GM19452 (cell line): ENCODE results near the gene AMH.
"Not testable (repeated sequence)": the region's sequence is repeated elsewhere in the genome, so short reads cannot be mapped to it uniquely, and the experiment has no call there.

Source experiments
- ATAC-seq: cut with Tn5 transposase; IDR thresholded peaks from one replicate; pipeline ENCODE4 v1.9.1; 2021; ENCODE audit not compliant: unreplicated experiment

The AMH gene

DNA sequence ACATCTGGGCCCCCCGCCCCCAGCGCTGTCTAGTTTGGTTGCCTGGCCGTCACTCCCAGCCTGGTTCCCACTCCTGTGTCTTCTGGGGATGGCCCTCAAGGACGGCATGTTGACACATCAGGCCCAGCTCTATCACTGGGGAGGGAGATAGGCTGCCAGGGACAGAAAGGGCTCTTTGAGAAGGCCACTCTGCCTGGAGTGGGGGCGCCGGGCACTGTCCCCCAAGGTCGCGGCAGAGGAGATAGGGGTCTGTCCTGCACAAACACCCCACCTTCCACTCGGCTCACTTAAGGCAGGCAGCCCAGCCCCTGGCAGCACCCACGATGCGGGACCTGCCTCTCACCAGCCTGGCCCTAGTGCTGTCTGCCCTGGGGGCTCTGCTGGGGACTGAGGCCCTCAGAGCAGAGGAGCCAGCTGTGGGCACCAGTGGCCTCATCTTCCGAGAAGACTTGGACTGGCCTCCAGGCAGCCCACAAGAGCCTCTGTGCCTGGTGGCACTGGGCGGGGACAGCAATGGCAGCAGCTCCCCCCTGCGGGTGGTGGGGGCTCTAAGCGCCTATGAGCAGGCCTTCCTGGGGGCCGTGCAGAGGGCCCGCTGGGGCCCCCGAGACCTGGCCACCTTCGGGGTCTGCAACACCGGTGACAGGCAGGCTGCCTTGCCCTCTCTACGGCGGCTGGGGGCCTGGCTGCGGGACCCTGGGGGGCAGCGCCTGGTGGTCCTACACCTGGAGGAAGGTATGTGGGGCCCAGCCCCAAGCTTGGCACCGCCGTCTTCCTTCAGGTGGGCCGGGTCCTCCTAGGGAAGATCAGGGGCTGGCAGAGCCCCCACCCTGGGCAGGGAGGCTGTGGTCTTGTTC, at the start of gene AMH:
Gene AMH (plus strand): TSS at position 314 of the 857 bp plus-strand sequence. CDS start 10 bp downstream, at position 324.
- ATAC-seq: no peak

DNA sequence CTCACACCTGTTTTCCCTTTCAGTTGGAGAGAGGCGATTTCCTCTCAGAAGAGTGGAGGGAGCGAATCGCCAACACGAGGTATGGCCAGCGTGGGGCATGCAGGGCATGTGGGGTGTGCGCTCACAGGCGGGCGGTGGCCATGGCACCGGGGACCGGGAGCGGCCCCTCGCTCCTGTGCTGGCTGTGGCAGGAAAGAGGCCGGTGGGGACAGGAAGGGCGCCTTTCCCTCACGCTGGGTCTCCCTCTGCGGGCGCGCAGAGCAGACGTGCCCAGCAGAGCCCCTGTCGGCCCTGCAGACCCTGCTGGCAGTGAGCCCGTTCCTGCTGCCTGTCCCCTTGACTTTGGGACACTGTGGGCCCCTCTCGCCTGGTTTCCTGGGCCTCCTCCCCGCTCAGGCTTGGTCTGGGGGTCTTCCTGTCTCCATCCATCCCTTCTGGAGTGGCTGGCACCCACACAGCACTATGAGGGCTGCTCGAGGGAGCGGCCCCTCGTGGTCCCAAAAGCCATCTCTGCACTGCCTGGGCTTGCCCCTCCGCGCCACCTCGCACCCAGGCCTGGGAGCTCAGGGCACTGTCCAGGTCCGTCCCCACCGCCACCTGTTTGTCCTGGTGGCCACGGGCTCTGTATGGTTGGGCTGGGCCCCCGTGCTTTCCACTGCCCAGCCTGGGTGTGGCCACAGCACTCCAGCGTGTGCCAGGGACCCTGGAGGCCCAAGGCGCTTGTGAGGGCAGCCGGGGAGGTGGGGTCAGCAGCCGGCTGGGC, 49.1 kb upstream of the AMH start:
- no peak for ATAC-seq

- not testable (repeated sequence) for ATAC-seq
Observed at GRCh38 chr19:2200624-2201294, 48.4 kb upstream of the AMH start.

DNA sequence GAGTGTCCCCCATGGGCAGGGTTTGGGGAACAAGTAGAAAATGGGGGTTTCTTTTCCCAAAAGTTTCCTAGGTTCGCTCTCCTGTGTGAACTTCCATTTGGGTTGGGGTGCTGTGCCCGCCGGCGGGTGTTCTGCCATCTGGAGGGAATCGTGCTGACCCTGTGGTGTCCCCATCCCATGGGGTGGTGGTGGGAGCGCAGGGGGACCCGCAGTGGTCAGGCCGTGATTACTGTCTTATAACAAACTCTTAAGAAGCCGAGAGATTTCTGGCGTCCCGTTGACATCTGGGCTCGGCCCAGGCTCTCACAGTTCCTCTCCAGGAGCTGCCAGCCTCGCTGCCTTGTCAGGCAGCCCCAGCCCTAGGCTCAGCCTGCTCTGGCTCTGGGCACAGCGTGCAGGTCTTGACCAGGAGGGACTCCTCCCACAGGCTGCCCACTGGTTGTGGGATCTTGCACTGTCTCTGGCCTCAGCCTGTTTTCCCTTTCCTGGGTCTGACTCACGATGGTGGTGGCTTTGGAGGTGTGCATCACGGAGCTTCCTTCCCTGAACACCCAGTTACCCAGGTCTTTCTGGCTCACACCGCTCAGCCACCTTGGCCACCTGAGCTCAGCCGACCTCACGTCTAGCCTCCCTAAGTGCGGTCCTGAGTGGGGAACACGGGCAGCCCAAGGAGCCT, 47.5 kb upstream of the AMH start:
- no peak for ATAC-seq

- ATAC-seq: no peak
Observed at GRCh38 chr19:2202366-2202765, 46.8 kb upstream of the AMH start.

DNA sequence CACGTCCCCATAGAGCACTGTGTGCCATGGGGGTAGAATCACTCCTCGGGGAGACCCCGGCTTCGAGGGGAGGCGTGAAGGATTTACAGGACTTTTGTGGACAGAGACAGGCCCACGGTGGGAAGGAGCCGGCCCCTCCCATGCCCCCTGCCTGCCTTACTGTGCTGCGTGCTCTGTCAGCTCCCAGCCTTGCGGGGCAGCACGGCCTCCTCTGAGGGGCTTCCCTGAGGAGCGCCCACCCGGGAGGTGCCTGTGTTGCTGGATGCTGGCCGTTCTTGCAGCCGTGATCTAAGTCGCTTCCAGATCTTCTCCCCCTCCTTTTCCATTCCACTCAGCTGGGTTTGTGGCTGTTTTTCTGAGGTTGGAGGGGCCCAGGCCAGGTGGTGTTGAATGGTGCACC, 42.1 kb upstream of the AMH start:
- ATAC-seq: no peak

- no peak for ATAC-seq
Observed at GRCh38 chr19:2207991-2208860, 40.9 kb upstream of the AMH start.

- ATAC-seq: no peak
Observed at GRCh38 chr19:2208975-2209374, 40.1 kb upstream of the AMH start.

DNA sequence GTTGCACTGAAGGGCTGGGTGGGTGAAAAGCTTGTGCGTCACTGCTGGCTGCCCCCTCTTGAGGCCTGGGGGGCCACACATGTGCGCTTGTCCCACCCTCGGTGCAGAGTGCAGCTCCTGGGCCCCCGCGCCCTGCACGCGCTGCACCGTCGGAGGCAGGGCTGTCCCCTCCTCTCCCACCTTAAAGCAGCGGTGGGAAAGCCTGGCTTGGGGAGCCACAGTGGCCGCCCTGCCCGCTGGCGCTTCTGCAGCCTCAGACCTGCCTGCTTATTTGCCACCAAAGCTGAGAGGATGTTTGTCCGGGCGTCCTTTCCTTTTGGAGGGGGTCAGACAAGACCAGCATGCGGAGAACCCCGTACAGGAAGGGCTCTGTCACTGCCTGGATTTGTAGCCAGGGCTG, 39.7 kb upstream of the AMH start:
- ATAC-seq: no peak

- no peak for ATAC-seq
Observed at GRCh38 chr19:2210206-2210605, 38.9 kb upstream of the AMH start.

DNA sequence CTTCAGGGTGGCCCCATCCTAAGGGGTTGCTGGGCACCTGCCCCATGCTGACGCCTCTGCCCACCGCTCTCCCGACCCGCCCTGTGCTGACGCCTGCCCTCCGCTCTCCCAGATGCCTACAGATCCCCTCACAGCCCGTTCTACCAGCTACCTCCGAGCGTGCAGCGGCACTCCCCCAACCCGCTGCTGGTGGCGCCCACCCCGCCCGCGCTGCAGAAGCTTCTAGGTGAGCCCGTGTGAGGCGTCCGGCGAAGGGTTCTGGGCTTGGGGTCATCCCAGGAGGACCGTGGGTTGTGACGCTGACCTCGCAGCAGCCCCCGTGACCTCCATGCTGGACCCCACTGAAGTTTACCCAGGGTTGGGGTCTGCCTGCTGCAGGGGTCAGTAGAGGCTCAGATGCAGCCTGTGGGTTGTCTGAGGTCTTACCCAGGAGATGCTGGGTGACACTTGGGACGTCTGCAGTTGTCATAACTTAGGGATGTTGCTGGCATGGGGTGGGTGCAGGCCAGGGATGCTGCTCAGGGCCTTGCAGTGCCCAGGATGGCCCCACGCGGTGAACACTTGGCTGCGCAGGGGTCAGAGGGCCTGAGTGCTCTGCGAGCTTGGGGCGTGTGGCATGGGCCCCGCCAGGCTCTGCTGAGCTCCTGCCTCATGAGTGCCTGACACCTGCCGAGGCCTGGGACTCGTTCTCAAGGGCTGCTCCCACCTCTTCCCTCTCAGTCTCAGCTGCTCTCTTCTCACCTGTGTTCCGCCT, 38.0 kb upstream of the AMH start:
- ATAC-seq: no peak

- ATAC-seq: no peak
Observed at GRCh38 chr19:2212861-2213711, 36.0 kb upstream of the AMH start.

- no peak for ATAC-seq
Observed at GRCh38 chr19:2213799-2214198, 35.3 kb upstream of the AMH start.

DNA sequence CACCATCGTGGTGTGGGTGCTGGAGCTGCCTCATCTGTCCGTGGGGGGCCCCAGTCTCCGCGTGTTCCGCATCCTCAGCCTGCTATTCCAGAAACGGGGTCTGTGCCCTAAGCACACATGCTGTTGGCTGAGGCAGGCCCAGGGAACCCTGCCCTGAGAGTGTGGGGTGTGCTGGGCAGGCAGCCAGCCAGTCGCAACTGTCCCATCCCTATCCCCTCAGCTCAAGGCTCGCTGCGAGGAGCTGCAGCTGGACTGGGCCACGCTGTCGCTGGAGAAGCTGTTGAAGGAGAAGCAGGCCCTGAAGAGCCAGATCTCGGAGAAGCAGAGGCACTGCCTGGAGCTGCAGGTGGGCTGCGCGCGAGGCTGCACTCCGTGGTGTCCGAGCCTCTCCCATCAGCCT, 34.9 kb upstream of the AMH start:
- ATAC-seq: no peak

DNA sequence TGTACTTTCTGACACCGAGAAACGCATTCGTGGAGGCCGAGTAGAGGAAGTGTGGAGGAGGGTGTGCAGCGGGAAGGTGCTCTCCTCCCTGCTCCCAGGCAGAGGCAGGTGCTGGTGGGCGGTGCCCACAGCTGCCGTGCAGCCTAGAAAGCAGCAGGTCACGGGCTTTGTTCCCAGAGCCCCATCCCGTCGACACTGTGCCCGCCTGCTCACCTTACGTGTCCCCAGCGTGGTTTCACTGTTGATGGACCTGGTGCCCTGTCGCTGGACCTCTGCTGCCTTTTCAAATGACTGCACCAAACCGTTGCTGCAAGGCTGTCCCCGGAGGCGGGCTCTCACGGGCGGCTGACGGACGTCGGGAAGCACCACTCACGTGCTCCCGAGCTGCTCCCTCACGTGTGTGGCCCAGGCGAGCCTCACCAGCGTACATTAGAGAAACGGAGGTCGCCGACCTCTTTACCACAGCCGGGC, 33.8 kb upstream of the AMH start:
- ATAC-seq: no peak

GRCh38 chr19:2216361-2217225, 32.5 kb upstream of the AMH start:
- no peak for ATAC-seq

DNA sequence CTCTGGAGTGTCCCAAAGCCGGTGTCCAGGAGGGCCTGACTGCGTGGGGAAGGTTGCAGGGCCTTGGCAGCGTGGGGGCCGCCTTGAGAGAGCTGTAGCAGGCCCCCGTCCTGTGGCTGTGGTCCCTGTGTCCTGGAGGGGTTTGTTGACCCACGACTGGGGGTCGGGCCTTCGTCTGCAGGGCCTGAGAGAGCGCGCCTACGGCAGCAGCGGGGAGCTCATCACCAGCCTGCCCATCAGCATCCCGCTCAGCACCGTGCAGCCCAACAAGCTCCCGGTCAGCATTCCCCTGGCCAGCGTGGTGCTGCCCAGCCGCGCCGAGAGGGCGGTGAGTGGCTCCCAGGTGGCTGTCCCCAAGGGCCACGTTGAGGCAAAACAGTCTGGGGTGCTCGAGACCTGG, 31.5 kb upstream of the AMH start:
- ATAC-seq: no peak
